ENCODE results near the gene ADAM19.
"Not testable (repeated sequence)": the region's sequence is repeated elsewhere in the genome, so short reads cannot be mapped to it uniquely, and the experiment has no call there.

DNA sequence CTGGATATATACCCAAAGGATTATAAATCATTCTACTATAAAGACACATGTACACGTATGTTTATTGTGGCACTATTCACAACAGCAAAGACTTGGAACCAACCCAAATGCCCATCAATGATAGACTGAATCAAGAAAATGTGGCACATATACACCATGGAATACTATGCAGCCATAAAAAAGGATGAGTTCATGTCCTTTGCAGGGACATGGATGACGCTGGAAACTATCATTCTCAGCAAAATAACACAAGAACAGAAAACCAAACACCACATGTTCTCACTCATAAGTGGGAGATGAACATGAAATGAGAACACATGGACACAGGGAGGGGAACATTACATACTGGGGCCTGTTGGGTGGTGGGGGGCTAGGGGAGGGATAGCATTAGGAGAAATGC is 92.9 kb downstream of the ADAM19 start:
- TF ChIP-seq, protein P1, sequence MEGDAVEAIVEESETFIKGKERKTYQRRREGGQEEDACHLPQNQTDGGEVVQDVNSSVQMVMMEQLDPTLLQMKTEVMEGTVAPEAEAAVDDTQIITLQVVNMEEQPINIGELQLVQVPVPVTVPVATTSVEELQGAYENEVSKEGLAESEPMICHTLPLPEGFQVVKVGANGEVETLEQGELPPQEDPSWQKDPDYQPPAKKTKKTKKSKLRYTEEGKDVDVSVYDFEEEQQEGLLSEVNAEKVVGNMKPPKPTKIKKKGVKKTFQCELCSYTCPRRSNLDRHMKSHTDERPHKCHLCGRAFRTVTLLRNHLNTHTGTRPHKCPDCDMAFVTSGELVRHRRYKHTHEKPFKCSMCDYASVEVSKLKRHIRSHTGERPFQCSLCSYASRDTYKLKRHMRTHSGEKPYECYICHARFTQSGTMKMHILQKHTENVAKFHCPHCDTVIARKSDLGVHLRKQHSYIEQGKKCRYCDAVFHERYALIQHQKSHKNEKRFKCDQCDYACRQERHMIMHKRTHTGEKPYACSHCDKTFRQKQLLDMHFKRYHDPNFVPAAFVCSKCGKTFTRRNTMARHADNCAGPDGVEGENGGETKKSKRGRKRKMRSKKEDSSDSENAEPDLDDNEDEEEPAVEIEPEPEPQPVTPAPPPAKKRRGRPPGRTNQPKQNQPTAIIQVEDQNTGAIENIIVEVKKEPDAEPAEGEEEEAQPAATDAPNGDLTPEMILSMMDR (IDR thresholded peaks at IDR 0.05) = not testable (repeated sequence)
- not testable (repeated sequence) for TF ChIP-seq POLR2A (IDR thresholded peaks at IDR 0.05)
